Inferior parietal cortex (tissue), 1 donor: Measurements from ENCODE around the gene TLCD3B.
A peak's percentile ranks its signal among the peaks of the same experiment; 100 is the strongest.

Experiments used
- DNase-seq: peaks from one replicate; pipeline ENCODE4 v3.0.0-alpha.2; 2016; ENCODE audit errors: extremely low spot score

TLCD3B gene

DNA sequence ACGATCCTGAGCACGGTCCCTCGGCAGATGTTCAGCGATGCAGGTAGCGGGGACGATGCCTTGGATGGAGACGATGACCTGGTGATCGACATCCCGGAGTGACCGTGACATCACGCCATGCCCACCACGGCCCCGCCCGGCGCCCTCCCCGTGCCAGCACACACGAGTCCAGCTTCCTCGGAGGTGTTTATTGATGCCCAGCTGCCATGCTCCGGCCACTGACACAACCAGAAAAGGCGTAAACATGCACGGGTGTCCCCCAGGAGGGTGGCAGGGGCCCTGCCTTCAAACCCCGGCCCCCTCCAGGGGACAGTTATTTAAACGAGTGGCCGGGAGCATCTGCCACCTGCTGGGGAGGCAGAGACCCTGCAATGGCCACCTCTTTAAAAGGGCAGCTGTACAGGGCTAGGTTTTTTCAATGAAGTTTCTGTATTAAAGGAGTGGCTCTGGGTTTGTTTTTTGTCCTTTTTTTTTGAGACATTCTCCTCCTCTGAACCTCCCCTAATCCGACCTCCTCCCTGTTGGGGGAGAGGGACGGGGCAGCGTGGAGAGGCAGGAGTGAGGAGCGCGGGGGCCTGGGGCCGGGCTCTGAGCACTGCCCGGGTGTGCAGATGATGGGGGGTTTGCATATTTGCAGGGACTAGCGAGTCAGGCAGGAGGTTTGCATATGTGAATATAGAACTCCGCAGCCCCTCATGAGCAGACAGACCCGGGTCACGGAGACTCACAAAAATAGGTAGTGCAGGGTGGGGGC, 25.6 kb downstream of the TLCD3B start:
- DNase-seq: peak; percentile 41

DNA sequence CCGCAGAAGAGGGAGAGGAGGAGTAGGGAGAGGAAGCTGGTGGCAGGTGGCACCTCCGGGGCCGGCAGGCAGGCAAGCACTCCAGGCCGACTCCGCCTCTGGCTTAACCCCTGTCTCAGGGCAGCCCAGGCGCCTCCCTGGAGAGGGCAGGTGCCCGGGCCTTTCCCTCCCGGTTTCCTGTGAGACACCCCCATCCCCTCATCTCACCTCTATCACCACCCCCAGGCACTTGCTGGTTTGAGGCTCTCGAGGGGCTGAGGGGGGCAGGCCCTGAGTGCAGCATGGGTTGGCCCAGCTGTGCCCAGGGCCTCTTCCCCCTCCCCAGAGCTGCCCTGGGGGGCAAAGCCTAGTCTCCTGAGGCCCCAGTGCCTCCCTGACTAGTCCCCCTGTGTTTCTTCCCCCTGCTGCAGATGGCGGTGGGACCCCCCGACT, 26.2 kb downstream of the TLCD3B start:
- DNase-seq: no peak

- DNase-seq: no peak
Observed at GRCh38 chr16:30004424-30004776, 26.7 kb downstream of the TLCD3B start.

DNA sequence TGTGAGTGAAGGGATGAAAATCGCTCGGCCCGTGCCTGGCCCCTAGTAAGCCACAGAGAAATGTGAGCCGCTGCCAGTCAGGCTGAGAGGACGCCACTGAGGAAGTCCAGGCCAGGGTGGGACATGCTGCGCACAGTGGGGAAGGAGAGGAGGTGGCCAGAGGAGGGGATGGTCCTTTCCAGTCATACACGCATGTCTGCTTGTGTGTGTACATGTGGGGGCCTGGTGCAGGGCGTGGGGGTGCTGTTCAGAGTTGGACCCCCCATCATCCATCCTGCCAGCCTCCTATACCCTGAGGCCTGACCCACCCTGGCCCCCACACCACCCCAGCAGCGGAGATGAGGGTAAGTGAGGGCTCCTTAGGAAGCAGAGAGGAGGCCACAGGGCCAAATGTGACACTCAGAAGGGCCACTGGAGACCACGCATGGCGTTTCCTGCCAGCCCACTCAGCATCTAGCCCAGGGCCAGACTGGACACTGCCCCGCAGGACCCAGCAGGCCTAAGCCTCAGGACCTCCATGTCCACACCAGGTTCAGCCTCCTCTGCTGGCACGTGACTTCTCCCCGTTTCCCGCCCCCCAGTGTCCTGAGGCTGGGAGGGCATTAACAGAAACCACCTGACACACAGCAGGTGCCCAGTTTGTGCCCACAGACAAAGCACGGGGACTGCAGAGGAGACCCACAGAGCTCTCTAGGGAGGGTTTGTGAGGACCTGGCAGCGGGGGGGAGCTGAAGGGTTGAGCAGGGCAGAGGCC, 27.2 kb downstream of the TLCD3B start:
- DNase-seq: no peak

GRCh38 chr16:30002614-30003346, 28.3 kb downstream of the TLCD3B start:
- no peak for DNase-seq

- DNase-seq: no peak
Observed at GRCh38 chr16:30000735-30001631, 30.1 kb downstream of the TLCD3B start.

GRCh38 chr16:29999605-30000004, 31.5 kb downstream of the TLCD3B start:
- DNase-seq: no peak

- DNase-seq: no peak
Observed at GRCh38 chr16:29996766-29997250, 34.3 kb downstream of the TLCD3B start.

DNA sequence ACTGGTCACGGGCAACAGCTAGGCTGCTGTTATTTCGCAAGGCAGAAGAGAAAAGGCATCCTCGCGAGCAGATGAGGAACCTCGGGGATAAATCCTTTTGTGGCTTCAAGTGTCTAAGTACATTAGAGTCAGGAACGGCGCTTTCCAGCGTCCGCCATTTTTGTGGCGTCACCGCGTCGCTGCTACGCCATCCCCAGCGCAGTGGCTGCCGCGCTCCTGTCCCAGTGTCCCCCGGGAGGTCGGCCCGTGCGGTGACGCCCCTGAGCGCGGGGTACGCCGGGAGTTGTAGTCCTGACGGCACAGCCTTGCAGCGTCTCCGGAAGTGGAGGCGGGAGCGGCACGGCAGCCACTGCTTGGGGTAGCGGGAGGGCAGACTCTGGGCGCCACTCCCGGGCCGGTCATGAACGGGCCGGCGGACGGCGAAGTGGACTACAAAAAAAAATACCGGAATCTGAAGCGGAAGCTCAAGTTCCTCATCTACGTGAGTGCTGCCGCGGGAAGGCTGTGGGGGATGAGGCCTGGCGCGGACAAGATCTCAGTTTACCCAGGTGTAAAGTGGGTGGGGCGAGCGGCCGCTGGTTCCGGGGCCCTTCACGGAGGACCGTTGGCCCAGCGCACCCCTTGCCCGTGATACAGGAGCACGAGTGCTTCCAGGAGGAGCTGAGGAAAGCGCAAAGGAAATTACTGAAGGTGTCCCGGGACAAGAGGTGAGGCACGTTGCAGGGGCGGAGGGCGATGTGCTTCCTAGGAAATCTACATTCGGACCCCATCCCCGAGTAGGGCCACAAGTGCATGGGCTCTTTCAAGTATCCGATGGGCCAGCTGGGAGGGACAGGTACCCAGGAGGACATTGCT, 34.9 kb downstream of the TLCD3B start, which contains the start of gene INO80E:
Gene INO80E (plus strand): TSS at position 331 of the 855 bp plus-strand sequence. CDS start 70 bp downstream, at position 401.
- peak; percentile 98 for DNase-seq

DNA sequence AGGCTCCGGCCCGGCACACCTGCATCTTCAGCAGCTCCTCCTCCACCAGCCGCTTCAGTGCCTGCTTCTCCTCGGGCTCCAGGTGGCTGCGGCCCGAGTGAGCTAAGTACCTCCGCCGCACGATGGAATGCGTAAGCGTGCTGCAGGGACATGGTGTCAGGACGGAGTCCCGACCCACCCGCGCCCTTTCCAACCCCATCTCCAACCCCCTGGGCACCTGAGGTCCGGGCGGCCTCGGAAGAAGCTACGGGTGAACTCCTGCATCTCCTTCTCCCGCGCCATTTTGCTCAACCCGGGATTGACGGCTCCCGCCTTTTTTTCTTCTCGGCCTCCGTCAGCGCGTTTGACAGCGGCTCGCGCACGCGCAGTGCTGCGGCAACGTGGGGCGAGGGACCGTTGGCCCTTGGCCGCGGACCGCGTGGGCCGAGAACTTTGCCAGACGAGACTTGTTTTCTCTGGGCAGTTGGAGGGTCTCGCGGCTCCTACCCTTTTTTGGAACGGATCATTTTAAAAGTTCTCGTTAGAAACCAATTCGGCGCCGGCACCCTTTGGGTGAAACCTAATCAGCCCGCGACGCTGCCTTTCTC, 35.7 kb downstream of the TLCD3B start, which contains the start of gene HIRIP3:
Gene HIRIP3 (minus strand): TSS at position 294 of the 587 bp plus-strand sequence. CDS start 12 bp downstream, at position 282.
- DNase-seq: peak; percentile 94

- no peak for DNase-seq
Observed at GRCh38 chr16:29994600-29995323, 36.3 kb downstream of the TLCD3B start.

GRCh38 chr16:29993903-29994599, 37.0 kb downstream of the TLCD3B start:
- DNase-seq: no peak

GRCh38 chr16:29993191-29993902, 37.7 kb downstream of the TLCD3B start:
- no peak for DNase-seq

GRCh38 chr16:29992344-29992967, 38.6 kb downstream of the TLCD3B start:
- no peak for DNase-seq

- no peak for DNase-seq
Observed at GRCh38 chr16:29991571-29991904, 39.5 kb downstream of the TLCD3B start.

GRCh38 chr16:29990883-29991570, 40.0 kb downstream of the TLCD3B start:
- no peak for DNase-seq

DNA sequence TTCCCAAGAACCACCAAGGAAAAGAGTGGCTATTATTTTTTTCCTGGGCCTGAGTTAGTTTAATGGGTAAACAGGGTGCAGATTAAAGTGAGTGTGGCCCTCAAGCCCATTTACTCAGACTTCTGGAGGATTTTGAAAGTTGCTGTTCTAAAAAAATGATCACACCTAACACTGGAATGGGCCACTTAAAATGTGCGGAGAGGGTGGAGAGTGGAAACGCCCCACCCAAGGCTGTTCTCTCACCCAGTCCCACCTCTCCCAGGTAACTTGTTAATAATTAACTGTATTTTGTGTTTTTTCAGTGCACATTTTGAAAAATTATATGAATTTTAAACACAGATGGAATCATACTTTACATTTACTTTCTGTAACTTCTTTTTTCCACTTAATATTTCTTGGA, 41.0 kb downstream of the TLCD3B start:
- DNase-seq: no peak
